MM.1S (cell line): ENCODE measurements around the gene SMC3.

Experiments used
- EZH2 ChIP-seq: fragments of 300-600 bp; sonication (generic); optimal IDR thresholded peaks from 2 replicates; pipeline ENCODE3; 2017; ENCODE audit warnings: low read depth, mild to moderate bottlenecking, antibody characterized with exemption, low read length, mixed read lengths
- EZH2phosphoT487 ChIP-seq: fragments of 300-600 bp; sonication (generic); IDR thresholded peaks from 2 replicates; pipeline ENCODE4 v1.6.1; 2018; ENCODE audit warnings: antibody characterized with exemption, low read length

GRCh38 chr10:110563132-110563531 lies 4.4 kb upstream of the SMC3 start:
- TF ChIP-seq EZH2 (no peak), EZH2phosphoT487 (no peak)
